H1 (cell line): ENCODE measurements around the gene AKT1S1. TPM values are rescaled to one million over a fixed set of nuclear protein-coding genes. Genes with fewer than 3 reads are reported as not detected.
A peak's percentile ranks its signal among the peaks of the same experiment; 100 is the strongest.

Experiments
- CTCF ChIA-PET: fragments of 300-600 bp; sonication (Branson Sonifier 250); formaldehyde crosslinking; loops from one replicate; lab custom pipeline; 2021; ENCODE audit not compliant: partially characterized antibody; lab: Charles Lee
- POLR2A ChIA-PET: fragments of 300-600 bp; sonication (Branson Sonifier 250); formaldehyde crosslinking; loops from one replicate; lab custom pipeline; 2021; ENCODE audit warnings: inconsistent platforms; ENCODE audit not compliant: partially characterized antibody; lab: Charles Lee
- DNase-seq, 2 experiments: peaks; one replicate each; pipeline versions ENCODE4 v3.0.0 to v3.0.0-alpha.2; 2010 to 2022; ENCODE audit warnings: low spot score in 2 of 2, low read depth in 1 of 2, mixed read lengths in 1 of 2
- FAIRE-seq: peaks from 2 replicates; lab custom pipeline; 2011; peaks lifted over from hg19 to GRCh38; lab: Jason Lieb, UNC
- H2AFZ ChIP-seq: 2 replicates; pipeline ENCODE4 v1.8.1; 2012; ENCODE audit warnings: low read length, inconsistent platforms
- H2AK5ac ChIP-seq: 2 replicates; pipeline ENCODE4 v1.6.1; 2013; ENCODE audit warnings: low read depth, low read length
- H2BK120ac ChIP-seq: replicated peaks from 2 replicates; pipeline ENCODE3; 2013; ENCODE audit warnings: low read depth, low read length, inconsistent platforms
- H2BK12ac ChIP-seq: 2 replicates; pipeline ENCODE4 v1.6.1; 2013; ENCODE audit warnings: low read depth, low read length
- H2BK15ac ChIP-seq: 2 replicates; pipeline ENCODE4 v1.6.1; 2013; ENCODE audit warnings: low read length
- H2BK20ac ChIP-seq: 2 replicates; pipeline ENCODE4 v1.6.1; 2013; ENCODE audit warnings: low read length
- H2BK5ac ChIP-seq: 2 replicates; pipeline ENCODE4 v1.6.1; 2013; ENCODE audit warnings: low read depth, low read length
- H3K14ac ChIP-seq: 2 replicates; pipeline ENCODE4 v1.6.1; 2013; ENCODE audit warnings: inconsistent platforms; ENCODE audit not compliant: insufficient read length
- H3K18ac ChIP-seq: 2 replicates; pipeline ENCODE4 v1.6.1; 2013; ENCODE audit warnings: low read length; ENCODE audit errors: extremely low read depth
- H3K23ac ChIP-seq: 2 replicates; pipeline ENCODE4 v1.6.1; 2013; ENCODE audit warnings: inconsistent platforms; ENCODE audit not compliant: insufficient read length
- H3K23me2 ChIP-seq: 2 replicates; pipeline ENCODE4 v1.6.1; 2013; ENCODE audit warnings: low read depth, low read length
- H3K27ac ChIP-seq: 2 replicates; pipeline ENCODE4 v1.6.1; 2011; ENCODE audit warnings: low read depth, low read length, inconsistent platforms
- H3K27me3 ChIP-seq, 4 experiments: replicated peaks in 1 of 4; 1 replicate in 1 of 4; 2 replicates in 3 of 4; pipeline versions ENCODE4 v1.6.1 to v1.8.1; 2011 to 2013; ENCODE audit warnings: low read length in 3 of 4, mild to moderate bottlenecking in 3 of 4, inconsistent platforms in 2 of 4, mixed read lengths in 2 of 4, moderate library complexity in 1 of 4; ENCODE audit not compliant: control insufficient read depth in 3 of 4, insufficient read depth in 3 of 4; ENCODE audit errors: extremely low read depth in 1 of 4
- H3K36me3 ChIP-seq, 4 experiments: 2 replicates each; pipeline versions ENCODE4 v1.6.1 to v1.8.1; 2011 to 2013; ENCODE audit warnings: mild to moderate bottlenecking in 4 of 4, low read length in 3 of 4, moderate library complexity in 2 of 4, control low read depth in 1 of 4, inconsistent platforms in 1 of 4; ENCODE audit not compliant: insufficient read depth in 4 of 4, control insufficient read depth in 2 of 4
- H3K4ac ChIP-seq: replicated peaks from 2 replicates; pipeline ENCODE3; 2013; ENCODE audit warnings: low read length, low read depth, mixed read lengths, inconsistent platforms; ENCODE audit not compliant: insufficient read length
- H3K4me1 ChIP-seq, 4 experiments: replicated peaks in 1 of 4; 1 replicate in 1 of 4; 2 replicates in 3 of 4; pipeline versions ENCODE4 v1.6.1 to v1.8.1; 2011 to 2013; ENCODE audit warnings: low read length in 3 of 4, inconsistent platforms in 2 of 4, mixed read lengths in 1 of 4; ENCODE audit not compliant: insufficient read depth in 4 of 4, control insufficient read depth in 3 of 4
- H3K4me2 ChIP-seq, 2 experiments: 2 replicates each; pipeline versions ENCODE4 v1.6.1 to v1.8.1; 2011 to 2013; ENCODE audit warnings: low read depth in 2 of 2, low read length in 2 of 2, control low read depth in 1 of 2, inconsistent platforms in 1 of 2, mild to moderate bottlenecking in 1 of 2; ENCODE audit not compliant: insufficient read depth in 1 of 2
- H3K4me3 ChIP-seq, 4 experiments: fragments of 200-600, 300-600 bp in 1 of 4; sonication (generic), shearing (Covaris generic), sonication (Bioruptor Twin) in 1 of 4; 2 replicates each; pipeline versions ENCODE4 v1.5.1 to v1.8.1; 2011 to 2016; ENCODE audit warnings: low read length in 4 of 4, low read depth in 3 of 4, control low read depth in 2 of 4, inconsistent platforms in 2 of 4, mild to moderate bottlenecking in 2 of 4, mixed read lengths in 1 of 4, moderate library complexity in 1 of 4; ENCODE audit not compliant: insufficient read depth in 2 of 4; ENCODE audit errors: extremely low read depth in 1 of 4
- H3K56ac ChIP-seq: replicated peaks from 2 replicates; pipeline ENCODE3; 2013; ENCODE audit warnings: low read depth, mild to moderate bottlenecking, mixed read lengths, low read length, inconsistent platforms; ENCODE audit not compliant: insufficient read length
- H3K79me1 ChIP-seq: 2 replicates; pipeline ENCODE4 v1.6.1; 2013; ENCODE audit warnings: low read depth, low read length, control low read depth
- H3K79me2 ChIP-seq, 2 experiments: 2 replicates each; pipeline versions ENCODE4 v1.6.1 to v1.8.1; 2012 to 2013; ENCODE audit warnings: low read length in 2 of 2, mild to moderate bottlenecking in 2 of 2, inconsistent platforms in 1 of 2; ENCODE audit not compliant: insufficient read depth in 2 of 2, control insufficient read depth in 1 of 2
- H3K9ac ChIP-seq, 4 experiments: replicated peaks in 1 of 4; 1 replicate in 1 of 4; 2 replicates in 3 of 4; pipeline versions ENCODE4 v1.6.1 to v1.8.1; 2011 to 2013; ENCODE audit warnings: low read depth in 3 of 4, low read length in 3 of 4, control low read depth in 2 of 4, mild to moderate bottlenecking in 2 of 4, moderate library complexity in 2 of 4, inconsistent platforms in 1 of 4; ENCODE audit errors: extremely low read depth in 1 of 4
- H3K9me3 ChIP-seq, 2 experiments: 2 replicates each; pipeline versions ENCODE4 v1.6.1 to v1.8.1; 2012 to 2013; ENCODE audit warnings: mild to moderate bottlenecking in 2 of 2, moderate library complexity in 2 of 2, control low read depth in 1 of 2, inconsistent platforms in 1 of 2, low read depth in 1 of 2, low read length in 1 of 2, mixed read lengths in 1 of 2; ENCODE audit not compliant: insufficient read depth in 2 of 2
- H4K20me1 ChIP-seq, 2 experiments: replicated peaks in 1 of 2; 2 replicates each; pipeline versions ENCODE3 to v1.8.1; 2011 to 2013; ENCODE audit warnings: inconsistent platforms in 2 of 2, low read length in 2 of 2, mild to moderate bottlenecking in 1 of 2; ENCODE audit not compliant: insufficient read depth in 2 of 2, control insufficient read depth in 1 of 2
- H4K5ac ChIP-seq: 2 replicates; pipeline ENCODE4 v1.6.1; 2013; ENCODE audit warnings: low read length, low read depth, mixed read lengths, inconsistent platforms; ENCODE audit not compliant: insufficient read length
- H4K8ac ChIP-seq: 2 replicates; pipeline ENCODE4 v1.8.0; 2013; ENCODE audit warnings: mild to moderate bottlenecking, moderate library complexity, low read length, inconsistent platforms; ENCODE audit not compliant: insufficient read depth; ENCODE audit errors: extremely low read depth
- H4K91ac ChIP-seq: replicated peaks from 2 replicates; pipeline ENCODE3; 2013; ENCODE audit warnings: low read length, mixed read lengths, inconsistent platforms; ENCODE audit not compliant: insufficient read length
- BACH1 ChIP-seq: IDR thresholded peaks from 2 replicates; pipeline ENCODE4 v1.6.1; 2012; ENCODE audit warnings: low read length, improper control_type of control experiment
- E2F6 ChIP-seq: IDR thresholded peaks from 2 replicates; pipeline ENCODE4 v1.6.1; 2012; ENCODE audit warnings: inconsistent platforms
- EGR1 ChIP-seq: IDR thresholded peaks from 2 replicates; pipeline ENCODE4 v1.6.1; 2011; ENCODE audit warnings: low read depth, low read length, borderline replicate concordance
- NRF1 ChIP-seq: IDR thresholded peaks from 2 replicates; pipeline ENCODE4 v1.6.1; 2011; ENCODE audit warnings: mild to moderate bottlenecking, low read depth, low read length, improper control_type of control experiment
- POLR2A ChIP-seq, 2 experiments: IDR thresholded peaks; 1 replicate in 1 of 2; 2 replicates in 1 of 2; pipeline ENCODE4 v1.6.1; 2011; ENCODE audit warnings: low read depth in 2 of 2, low read length in 2 of 2, mild to moderate bottlenecking in 2 of 2; ENCODE audit errors: control extremely low read depth in 1 of 2
- SIN3A ChIP-seq, 2 experiments: IDR thresholded peaks in 1 of 2; conservative IDR thresholded peaks in 1 of 2; 2 replicates each; pipeline ENCODE4 v1.6.1; 2011 to 2012; ENCODE audit warnings: low read length in 2 of 2, improper control_type of control experiment in 1 of 2, low read depth in 1 of 2, mild to moderate bottlenecking in 1 of 2
- SP2 ChIP-seq: IDR thresholded peaks from 2 replicates; pipeline ENCODE4 v1.6.1; 2012; ENCODE audit warnings: mild to moderate bottlenecking, low read length, inconsistent platforms
- whole genome bisulfite sequencing, 2 experiments: shearing (Covaris generic) in 1 of 2; methylation state at CpG; one replicate each; pipeline versions ENCODE4 v1.1.6 to v1.1.7; 2013 to 2015; ENCODE audit warnings: low lambda C conversion rate in 2 of 2, mixed read lengths in 2 of 2, inconsistent platforms in 1 of 2, low coverage in 1 of 2, missing lambda C conversion rate in 1 of 2; ENCODE audit not compliant: insufficient replicate concordance in 2 of 2, insufficient coverage in 1 of 2, insufficient read length in 1 of 2; ENCODE audit errors: extremely low coverage in 1 of 2, missing lambda C conversion rate in 1 of 2; 5-methylcytosine and 5-hydroxymethylcytosine counted together
- polyA plus RNA-seq, 7 experiments: library from polyadenylated mRNA; depleted of rRNA in 3 of 7; stranded (reverse) in 5 of 7; unstranded in 2 of 7; fragments of >200 nt in 5 of 7; fragments of 200-250 nt in 2 of 7; gene quantifications; 1 replicate in 5 of 7; 2 replicates in 1 of 7; 4 replicates in 1 of 7; pipeline versions ENCODE4 v1.2.1 to v1.2.3, GENCODE V29; 2011 to 2013; ENCODE audit warnings: missing spikeins in 2 of 7, mixed read lengths in 2 of 7
- total RNA-seq: library from RNA; stranded (reverse); fragmentation: NEBNext Ultra II Directional; extraction: Animal tissue kit (Norgen Biotek cat#: 25700); gene quantifications from 2 replicates; pipeline ENCODE4 v1.2.1, GENCODE V29; 2021

The AKT1S1 gene
- total and polyA plus RNA-seq, 2 of the 8 experiments (the other 6 are each of a cell fraction or from before 2014, with no cell fraction given): 40.7 to 45.9 TPM

- no peak overlapping the region for H2AFZ ChIP-seq
- H4K20me1 ChIP-seq: peaks cover 50 to 64% of the 10 kb centered on the region in 2 experiments
- H3K27me3 ChIP-seq: no peaks in the 10 kb centered on the region; a peak in 1 of 7 replicates
- peaks cover 6% of the 10 kb centered on the region; the same call in 1 of the 2 replicates for H3K23me2 ChIP-seq
- H3K9ac ChIP-seq: no peak overlapping the region
- H3K36me3 ChIP-seq: peaks cover 21 to 73% (median 44%) of the 10 kb centered on the region in 4 experiments
- H2BK20ac ChIP-seq: no peak overlapping the region
- ChIA-PET POLR2A (interaction anchor here (1.0 to 12.4 kb wide), 7 partner anchors 9 to 161 kb away, joined by 3 to 247 read pairs (median 6); partner anchors contain the start of genes AKT1S1, PNKP and TBC1D17), CTCF (interaction anchor here (1.7 kb wide), 1 partner anchor 32 kb away, joined by 3 read pairs; no protein-coding TSS in a partner anchor)
- no peak for TF ChIP-seq BACH1
- no peak for TF ChIP-seq SIN3A (conservative IDR thresholded peaks at IDR 0.05 in 1 of 2, IDR thresholded peaks at IDR 0.05 in 1 of 2; ENCODE audit: low read depth in 1 of 2, low read length in 2 of 2)
- no peak for TF ChIP-seq E2F6
- no peak for TF ChIP-seq SP2
- TF ChIP-seq POLR2A (IDR thresholded peaks at IDR 0.05; ENCODE audit: control extremely low read depth in 1 of 2, low read depth in 2 of 2, low read length in 2 of 2): peak in 1 of 2 experiments; percentile 45; a peak in 1 of 3 replicates
- TF ChIP-seq NRF1: no peak
- TF ChIP-seq EGR1: no peak
- no peak overlapping the region for H2BK120ac ChIP-seq
- no peak overlapping the region for H2BK5ac ChIP-seq
- no peak overlapping the region for H3K27ac ChIP-seq
- no peak overlapping the region for H4K8ac ChIP-seq
- no peak overlapping the region for H3K4me2 ChIP-seq
- no peak overlapping the region for H2AK5ac ChIP-seq
- no peak overlapping the region for H3K18ac ChIP-seq
- no peak overlapping the region for H4K91ac ChIP-seq
- H3K14ac ChIP-seq: no peak overlapping the region
- H3K56ac ChIP-seq: no peak overlapping the region
- 97% methylated on average over 8 of the region's 18 CpGs; no CpG with 5 or more reads in 1 of the 2 experiments for WGBS, 2 experiments
- H4K5ac ChIP-seq: no peak overlapping the region
- peaks cover 15 to 28% of the 10 kb centered on the region in 2 experiments for H3K79me2 ChIP-seq
- FAIRE-seq: no peak
- no peak overlapping the region for H3K4ac ChIP-seq
- H3K4me3 ChIP-seq: no peak overlapping the region
- H3K4me1 ChIP-seq: peaks cover 0 to 12% (median 8%) of the 10 kb centered on the region in 4 experiments; a peak in 6 of 7 replicates
- no peak overlapping the region for H3K23ac ChIP-seq
- no peaks in the 10 kb centered on the region for H3K9me3 ChIP-seq
- DNase-seq: no peak
- H2BK12ac ChIP-seq: no peak overlapping the region
- H2BK15ac ChIP-seq: no peak overlapping the region
- peaks cover 20% of the 10 kb centered on the region for H3K79me1 ChIP-seq
Observed at GRCh38 chr19:49856574-49857021, 20.6 kb downstream of the AKT1S1 start.
